NCI-H1048 (cell line): ENCODE measurements around the gene GSDME.

Experiments used
- DNase-seq: peaks from one replicate; lab custom pipeline; 2025; lab: John Stamatoyannopoulos, UW

GSDME gene

DNA sequence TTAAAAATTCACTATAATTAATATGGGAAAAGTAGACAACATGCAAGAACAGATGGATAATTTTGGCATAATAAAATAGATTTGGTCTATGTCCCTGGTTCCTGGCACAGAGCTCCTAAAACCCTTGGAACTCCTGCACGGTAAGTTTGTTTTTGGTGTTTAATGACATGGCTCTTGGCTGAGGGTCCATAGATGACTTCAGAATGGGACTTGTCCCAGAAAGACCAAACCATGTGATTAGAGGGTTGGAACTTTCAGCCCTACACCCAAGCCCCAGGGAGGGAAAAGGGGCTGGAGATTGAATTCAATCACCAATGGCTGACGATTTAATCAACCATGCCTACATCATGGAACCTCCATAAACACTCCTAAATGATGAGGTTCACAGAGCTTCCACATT lies 12.6 kb upstream of the GSDME start:
- DNase-seq = no peak

DNA sequence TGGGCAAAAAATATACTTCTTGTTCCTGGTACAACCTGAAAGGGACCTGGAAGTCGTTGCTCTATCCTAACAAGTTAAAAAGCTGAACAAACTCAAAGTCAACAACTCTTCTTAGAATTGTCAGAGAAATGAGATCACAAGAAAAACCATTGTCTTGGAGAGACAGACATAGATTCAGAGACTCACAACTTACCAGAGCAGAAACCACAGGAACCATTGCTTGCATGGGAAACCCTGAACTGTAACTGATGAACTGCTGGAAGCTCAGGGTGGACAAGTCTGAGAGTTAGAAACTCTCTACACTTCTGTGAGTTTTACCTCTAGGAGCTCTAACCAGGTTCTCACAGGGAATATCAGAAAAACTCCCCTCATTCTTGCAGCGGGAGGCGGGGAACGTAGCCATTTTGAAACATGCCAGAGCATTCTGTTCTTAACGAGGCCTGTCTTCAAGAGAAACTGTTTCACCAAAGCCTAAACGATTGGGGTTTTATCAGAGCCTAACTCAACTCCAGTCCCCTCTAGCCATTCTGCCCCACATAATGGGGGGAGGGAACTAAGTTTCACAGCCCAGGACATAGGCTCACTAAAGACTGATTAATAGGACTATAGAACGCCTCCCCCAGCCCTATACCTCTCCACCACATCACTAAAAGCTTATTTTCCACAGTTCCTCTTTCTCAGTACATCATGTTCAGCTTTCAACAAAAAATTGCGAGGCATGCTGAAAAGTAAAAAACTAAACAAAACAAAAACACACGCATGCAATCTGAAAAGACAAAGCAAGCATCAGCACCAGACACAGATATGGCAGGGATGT lies 12.0 kb upstream of the GSDME start:
- no peak for DNase-seq

DNA sequence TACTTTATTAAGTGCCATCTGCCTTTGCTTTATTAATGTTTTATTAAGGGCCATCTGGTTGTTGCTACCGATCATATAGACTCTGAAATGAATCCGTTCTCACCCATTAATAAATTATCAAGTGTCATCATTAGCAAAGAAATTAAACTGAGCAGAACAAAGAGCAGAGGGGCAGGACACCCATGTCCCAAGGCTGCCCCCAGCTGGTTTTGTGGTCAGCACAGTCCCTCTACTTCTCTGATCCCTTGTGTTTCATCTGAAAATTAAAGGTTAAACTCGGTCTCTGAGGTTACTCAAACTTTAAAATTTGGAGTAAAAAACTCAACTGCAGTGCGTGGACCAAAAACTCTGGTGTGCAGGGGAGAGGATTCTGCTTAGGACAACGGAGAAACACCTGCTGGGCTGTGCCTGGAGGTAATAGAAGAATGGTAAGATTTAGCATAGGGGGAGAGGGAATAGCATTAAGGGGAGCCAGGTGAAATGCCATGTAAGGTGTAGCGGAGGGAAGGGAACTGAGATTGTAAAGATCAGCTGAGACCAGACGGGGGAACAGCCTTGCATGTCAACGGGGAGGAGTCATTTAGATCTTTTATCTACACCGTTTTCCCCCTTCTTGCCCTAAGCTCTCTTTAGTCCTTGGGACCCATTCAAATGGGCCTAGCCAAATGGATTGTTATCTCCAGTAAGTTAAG lies 10.8 kb upstream of the GSDME start:
- DNase-seq = no peak

DNA sequence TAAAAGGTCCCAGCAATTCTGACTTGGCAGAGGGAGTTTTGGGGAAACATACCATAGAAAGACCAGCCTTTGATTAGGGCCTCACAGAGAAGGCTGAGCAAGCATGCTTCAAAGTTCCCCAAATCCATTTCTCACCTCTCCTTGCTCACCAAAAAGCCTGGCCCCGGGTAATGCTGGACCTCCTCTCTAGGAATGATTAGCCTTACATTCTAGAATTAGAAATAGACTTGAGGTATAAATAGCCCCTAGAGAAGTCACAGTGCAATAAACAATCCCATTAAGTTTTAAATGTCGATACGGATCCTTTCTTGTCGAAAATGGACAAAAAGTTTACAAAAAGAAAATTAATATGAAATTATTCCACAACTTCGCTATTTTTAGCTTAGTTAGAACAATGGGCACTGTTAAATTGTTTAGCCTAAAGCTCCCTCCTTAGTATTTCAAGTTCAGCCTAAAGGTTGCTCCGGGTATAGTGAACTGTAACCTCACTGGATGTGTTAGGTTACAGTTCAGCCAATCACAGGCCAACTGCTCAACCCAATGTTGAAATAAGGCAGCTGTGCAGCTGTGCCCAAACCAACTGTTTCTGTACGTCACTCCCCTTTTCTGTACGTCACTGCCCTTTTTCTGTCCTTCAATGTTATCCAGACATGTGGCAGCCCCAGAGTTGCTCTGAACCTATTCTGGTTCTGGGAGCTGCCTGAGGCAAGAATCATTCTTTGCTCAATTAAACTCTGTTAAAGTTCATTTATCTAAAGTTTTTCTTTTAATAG lies 7.9 kb upstream of the GSDME start:
- DNase-seq = no peak

DNA sequence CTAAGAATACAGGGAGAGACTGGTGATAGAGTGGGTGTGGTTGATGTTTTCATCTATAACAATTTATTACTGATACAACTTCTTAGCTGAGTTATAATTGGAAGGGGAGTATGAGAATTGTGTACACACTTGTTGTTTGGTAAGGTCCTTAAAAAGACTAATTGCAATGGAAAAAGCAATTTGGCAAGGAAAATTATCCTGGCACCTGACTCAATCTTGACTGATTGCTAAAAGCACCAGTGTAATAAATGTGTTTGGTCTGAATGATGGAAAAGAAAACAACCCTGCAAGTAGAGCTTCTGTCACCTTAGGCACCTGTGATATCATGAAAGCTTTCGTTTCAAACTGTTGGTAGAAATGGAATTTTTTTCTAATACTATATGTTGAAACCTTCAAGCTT lies 6.7 kb upstream of the GSDME start:
- no peak for DNase-seq

DNA sequence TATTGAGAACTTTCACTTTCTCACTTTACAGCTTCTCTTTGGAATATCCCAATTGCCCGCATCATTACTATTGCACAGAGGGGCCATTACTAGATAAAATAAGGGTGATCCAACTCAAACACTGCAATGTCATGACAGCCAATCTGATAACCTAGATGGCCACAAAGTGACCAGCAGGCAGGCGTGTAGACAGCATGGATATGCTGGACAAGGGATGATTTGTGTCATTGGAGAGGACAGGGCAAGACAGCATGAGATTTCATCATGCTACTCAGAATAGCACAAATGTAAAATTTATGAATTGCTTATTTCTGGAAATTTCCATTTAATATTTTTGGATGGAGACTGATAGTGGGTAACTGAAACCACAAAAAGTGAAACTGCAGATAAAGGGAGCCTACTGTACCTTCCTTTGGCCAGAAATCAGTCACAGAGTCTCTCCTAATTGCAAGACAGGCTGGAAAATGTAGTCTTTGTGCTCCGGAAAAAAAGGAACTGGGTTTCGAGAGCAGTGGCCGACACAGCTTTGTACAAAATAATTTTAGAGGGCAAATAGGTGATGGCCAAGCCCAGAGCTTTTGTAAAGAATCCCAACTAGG lies 6.1 kb upstream of the GSDME start:
- no peak for DNase-seq

DNA sequence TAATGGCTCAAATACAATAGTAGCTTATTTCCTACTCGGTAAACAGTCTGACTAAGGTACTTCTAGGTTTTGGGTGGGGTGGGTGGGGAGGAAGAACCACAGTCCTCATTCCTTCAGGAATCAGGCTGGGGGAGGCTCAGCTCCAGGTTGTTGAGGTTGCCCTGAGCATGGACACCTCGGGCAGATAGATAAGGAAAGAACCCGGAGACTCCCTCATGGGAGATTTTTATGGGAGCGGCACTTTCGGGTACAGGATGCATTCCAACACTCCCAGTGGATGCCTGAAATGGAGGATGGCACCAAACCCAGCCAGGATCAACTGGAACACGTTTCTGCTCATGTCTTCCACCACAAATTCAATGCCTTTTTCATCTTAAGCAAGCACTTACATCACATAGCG lies 5.5 kb upstream of the GSDME start:
- DNase-seq = no peak

DNA sequence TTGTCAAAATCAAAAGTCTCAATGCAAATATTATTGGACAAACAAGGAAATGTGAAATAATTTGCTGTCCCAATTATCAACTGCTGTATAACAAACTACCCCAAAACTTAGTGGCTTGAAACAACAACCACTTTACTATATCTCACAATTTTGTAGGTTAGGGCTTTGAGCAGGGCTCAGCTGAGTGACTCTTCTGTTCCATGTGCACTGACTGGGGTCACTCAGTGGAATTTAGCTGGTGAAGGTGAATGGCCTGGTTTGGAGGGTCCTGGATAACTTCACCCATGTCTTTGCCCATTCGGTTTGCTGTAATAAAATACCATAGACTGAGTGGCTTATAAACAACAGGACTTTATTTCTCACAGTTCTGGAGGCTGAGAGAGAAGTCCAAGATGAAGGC lies 3.7 kb upstream of the GSDME start:
- no peak for DNase-seq

DNA sequence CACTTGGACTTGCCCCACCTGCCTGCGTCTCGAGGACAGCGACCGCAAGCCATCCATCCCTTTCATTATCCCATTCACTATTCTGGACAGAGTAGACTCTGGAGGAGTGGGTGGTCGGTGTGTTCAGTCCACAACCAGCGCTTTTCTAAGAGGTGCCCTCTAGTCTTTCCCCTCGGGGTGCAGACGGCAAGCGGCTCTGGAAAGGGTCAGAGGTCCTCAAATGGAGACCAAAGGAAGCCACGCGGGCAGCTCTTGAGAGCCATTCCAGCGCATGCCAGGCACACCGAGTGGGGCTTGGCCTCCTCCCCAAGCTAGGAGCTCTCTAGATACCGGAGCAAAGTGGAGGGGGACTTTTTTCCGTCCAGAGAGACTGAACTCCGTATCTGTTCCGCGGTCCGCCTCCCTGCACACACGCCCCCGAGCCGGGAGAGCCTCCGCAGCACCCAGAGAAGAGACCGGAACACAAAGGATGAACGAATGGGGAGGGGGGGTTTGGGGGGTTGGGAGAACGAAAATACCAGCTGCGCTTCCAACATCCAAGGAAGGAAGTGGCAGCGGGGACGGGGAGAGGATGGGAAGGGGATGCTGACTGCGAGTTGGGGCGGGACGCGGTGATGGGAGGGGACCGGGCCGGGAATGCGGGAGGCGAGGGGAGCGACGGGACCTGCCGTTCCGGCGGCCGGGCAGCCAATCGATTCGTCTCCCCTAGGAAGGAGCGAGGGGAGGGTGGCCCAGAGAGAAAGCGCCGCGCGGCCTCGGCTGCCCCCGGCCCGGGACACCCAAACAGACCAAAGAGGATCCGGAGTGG lies 515 bp downstream of the GSDME start:
- DNase-seq = no peak

DNA sequence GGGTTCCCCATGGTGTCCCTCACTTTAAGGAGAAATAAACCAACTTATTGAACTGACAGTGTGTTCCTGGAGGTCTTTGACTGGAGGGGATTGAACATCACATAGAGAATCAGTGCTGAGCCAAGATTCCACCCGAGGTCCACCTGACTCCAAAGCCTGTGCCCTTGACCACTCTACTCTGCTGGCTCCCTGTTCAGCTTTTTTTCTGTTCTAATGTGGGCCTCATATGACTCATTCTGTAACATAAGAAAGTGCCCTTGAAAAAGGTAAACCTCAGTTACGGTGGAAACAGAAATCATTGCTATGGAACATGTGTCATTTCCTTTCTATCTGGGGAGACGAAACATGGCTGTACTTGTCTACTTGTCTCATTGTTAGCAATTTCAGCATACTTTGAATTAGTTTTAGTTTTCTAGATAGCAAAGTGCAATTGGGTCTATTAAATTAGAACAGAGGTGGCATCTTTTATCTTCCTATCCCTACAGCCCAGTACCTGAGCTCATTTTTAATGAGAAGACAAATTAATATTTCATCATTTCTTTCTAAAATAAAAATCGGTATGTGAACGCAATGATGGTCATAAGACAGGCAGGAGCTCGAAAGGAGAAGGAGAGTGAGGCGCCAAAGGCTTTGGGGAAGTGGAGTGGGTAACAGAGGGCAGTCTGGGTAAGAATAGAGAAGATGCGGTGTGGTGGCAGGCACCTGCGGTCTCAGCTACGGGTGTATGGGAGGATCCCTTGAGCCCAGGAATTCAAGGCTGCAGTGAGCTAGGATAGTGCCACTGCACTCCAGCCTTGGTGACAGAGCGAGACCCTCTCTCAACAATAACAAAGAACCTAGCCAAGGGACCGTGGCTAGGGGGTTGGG lies 1.5 kb downstream of the GSDME start:
- no peak for DNase-seq

DNA sequence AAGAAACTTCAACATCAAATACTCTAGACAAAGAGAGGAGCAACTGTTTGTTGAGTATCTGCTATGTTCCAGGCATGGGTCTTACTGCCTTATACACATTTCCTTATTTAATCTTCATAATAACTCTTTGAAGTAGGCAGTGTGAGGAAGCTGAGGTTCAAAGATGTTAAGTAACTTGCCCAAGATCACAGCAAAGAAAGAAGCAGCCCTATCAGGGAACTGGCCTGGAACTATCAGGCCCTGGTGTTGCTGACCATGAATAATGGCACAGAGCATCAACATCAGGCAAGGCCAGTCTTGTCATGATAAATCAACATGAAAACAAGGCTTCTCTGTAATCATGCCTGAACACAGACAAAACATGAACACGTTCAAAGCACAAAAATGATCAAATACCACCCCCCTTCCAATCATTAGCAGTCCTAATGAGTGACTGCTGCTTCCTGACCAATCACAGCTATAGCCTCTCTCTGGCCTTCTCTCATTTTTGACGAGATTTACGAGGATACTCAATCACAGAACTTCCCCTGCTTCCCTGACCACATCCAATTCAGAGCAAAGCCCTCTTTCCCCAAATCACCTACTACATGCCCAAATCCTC lies 2.3 kb downstream of the GSDME start:
- no peak for DNase-seq

DNA sequence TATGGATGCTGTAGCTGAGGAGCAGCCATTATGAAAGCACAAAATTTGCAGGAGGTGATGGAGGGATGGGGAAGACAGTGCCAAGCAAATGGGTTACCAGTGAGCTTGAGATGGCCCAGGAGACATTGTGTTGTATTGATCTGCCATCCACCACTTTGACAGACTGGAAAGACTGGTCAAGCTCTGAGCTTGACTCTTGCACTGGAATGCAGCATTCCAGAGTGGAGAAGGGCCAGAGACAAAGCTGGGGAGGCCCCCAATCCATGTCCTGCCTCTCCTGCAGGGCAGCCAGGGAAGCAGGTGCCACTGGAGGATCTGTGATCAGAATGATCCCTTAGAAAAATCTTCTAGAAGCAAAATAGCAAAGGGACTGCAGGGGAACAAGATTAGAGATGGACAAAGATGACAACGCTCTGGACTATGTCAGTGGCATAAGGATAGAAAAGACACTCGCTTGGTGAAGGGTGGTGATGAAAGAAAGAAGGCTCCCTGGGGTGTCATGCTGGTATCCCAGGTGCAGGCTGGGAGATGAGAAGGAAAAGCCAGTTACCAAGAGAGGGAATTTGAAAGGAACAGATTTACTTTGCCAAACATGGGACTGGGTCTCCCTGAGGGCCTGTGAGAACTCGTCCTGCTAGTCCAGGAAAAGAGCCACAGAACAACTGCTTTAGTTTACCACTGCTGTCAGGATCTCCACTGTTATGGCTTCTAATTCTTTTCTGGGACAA lies 5.0 kb downstream of the GSDME start:
- no peak for DNase-seq

DNA sequence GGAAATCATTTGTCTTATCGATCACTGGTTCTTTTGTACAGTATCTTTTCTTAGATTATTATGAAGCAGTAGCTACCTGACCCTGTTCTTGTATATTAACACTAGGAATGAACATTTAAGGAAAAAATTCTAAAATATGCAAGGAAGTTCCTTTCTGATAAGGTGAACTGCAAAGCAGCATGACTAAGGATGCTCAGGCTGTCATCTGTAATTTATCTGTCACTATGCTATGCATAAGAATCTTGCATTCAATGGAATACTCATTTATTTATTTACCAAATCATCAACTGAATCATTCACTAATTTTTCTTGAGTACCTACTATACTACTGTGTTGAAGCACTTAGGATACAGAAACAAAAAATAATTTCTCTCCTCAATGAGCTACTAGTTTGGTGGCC lies 5.8 kb downstream of the GSDME start:
- DNase-seq = no peak

DNA sequence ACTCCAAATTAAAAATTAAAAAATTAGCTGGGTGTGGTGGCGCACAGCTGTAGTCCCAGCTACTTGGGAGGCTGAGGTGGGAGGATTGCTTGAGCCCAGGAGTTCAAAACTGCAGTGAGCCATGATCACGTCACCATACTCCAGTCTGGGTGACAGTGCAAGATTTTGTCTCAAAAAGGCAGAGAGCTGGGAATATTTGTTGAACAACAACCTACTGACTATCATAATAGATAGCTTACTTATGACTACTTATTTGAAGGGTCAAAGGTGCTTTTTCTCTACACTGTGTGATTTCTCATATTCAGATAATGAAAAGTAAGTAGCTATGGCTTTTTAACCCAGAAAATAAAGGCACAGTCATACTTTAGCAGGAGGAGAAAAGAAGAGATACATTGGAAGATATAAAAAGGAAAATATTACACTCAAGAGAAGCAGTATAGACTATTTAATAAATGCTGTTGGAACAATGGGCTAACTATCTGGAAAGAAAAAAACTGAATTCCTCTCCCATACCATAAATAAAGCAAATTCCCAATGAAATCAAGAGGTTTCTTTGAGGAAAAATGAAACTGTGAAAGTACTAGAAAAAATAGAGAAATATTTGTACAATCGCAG lies 6.7 kb downstream of the GSDME start:
- no peak for DNase-seq

DNA sequence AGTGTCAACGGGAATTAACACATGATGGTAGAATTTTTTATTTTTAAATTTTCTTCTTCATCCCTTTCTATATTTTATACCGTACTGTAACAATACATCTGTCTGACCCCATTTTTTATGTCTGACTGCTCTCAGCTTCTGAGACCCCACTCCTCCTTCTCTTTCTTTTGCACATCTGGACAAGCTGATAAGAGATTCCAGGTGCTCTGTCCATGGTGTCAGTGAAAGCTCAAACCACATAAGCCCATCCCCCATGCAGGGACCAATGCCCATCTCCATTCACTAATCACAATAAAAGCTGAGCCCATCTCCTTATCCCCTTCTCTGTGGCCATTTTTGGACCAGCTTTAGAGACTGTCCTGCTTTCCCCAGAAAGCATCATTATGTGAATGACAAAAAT lies 8.7 kb downstream of the GSDME start:
- DNase-seq = no peak

DNA sequence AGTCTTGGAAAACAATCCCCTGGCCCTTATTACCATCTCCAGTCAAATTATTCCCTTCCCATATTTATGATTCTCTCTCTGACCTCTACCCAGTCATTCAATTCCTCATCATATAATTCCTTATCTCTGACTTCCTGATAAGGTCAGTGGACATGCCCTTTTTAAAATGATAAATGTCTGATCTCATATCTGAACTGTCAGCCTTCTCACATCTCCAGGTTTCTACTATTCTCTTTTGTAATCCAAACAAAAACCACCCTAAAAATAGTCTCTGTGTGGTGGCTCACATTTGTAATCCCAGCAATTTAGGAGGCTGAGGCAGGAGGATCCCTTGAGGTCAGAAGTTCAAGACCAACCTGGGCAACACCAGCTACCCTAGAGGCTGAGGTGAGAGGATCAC lies 11.9 kb downstream of the GSDME start:
- no peak for DNase-seq

DNA sequence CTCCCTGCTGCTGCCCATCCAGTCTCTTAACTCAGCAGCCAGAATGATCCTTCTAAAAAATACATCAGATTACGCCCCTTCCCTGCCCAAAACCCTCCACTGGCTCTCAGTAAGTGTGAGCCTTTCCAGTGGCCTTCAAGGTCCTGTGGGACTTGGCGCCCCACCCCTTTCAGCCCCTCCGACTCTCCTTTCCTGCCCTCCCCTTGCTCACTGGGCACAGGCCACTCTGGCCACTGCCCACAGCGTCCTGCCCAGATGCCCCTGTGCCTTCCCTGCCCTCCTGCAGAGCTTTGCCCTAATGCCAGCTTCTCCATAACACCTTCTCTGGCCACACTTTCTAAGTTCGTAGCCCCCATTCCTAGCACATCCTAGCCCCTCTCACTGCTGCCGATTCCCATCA lies 13.8 kb downstream of the GSDME start:
- no peak for DNase-seq

DNA sequence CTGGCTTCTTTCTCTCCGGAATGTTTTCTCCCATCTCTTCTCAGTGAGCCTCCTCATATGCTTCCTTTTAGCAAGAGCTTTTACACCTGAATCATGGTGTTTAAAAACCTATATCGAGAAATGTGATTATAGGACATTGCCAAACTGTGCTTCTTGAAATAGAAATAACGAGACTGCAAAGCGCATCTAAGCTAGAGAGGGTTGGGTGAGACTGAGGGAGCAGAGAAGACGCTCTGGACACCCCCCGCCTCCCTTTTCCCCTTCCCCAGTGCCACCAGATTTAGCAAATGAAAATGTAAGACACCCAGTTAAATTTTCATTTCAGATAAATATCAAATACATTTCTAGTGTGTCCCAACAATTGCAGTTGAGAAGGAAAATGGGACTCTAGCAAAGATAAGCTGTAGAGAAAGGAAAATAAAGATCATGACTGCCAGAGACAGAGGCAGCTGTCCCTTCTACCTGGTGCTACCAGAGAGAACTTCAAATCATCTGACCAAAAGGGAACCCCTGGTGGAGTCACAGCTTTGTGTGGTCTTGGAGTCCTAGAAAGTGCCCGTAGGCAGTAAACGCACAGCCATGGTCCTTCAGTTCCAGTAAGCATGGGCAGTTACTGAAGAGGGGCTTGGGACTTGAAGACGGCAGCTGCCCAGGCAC lies 14.6 kb downstream of the GSDME start:
- no peak for DNase-seq
